Mucosa of rectum (tissue), 2 donors: ENCODE results near the gene WDR64.

Experiments
- H3K27ac ChIP-seq, 2 donors: one replicate each; pipeline ENCODE4 v1.7.0; 2013; ENCODE audit warnings: inconsistent platforms in 2 of 2, low read depth in 2 of 2, low read length in 2 of 2
- H3K27me3 ChIP-seq, 2 donors: one replicate each; pipeline ENCODE4 v1.7.0; 2013; ENCODE audit warnings: low read length in 2 of 2; ENCODE audit not compliant: control insufficient read depth in 2 of 2, insufficient read depth in 2 of 2
- H3K36me3 ChIP-seq, 2 donors: one replicate each; pipeline ENCODE4 v1.7.0; 2013; ENCODE audit warnings: low read length in 2 of 2; ENCODE audit not compliant: control insufficient read depth in 2 of 2, insufficient read depth in 2 of 2
- H3K4me1 ChIP-seq, 2 donors: one replicate each; pipeline ENCODE4 v1.7.0; 2013; ENCODE audit warnings: low read length in 2 of 2, mild to moderate bottlenecking in 1 of 2; ENCODE audit not compliant: control insufficient read depth in 2 of 2, insufficient read depth in 2 of 2
- H3K4me3 ChIP-seq, 2 donors: one replicate each; pipeline ENCODE4 v1.7.0; 2013; ENCODE audit warnings: low read length in 2 of 2
- H3K9ac ChIP-seq, 2 donors: one replicate each; pipeline ENCODE4 v1.7.0; 2013; ENCODE audit warnings: low read length in 2 of 2, low read depth in 1 of 2, mild to moderate bottlenecking in 1 of 2
- H3K9me3 ChIP-seq, 2 donors: one replicate each; pipeline ENCODE4 v1.7.0; 2013; ENCODE audit warnings: low read length in 2 of 2; ENCODE audit not compliant: control insufficient read depth in 2 of 2
- donor health status: healthy.
- donor health status: Normal muscosa, but diverticular disease.

WDR64 gene

GRCh38 chr1:241652012-241652411 lies at the start of gene WDR64:
TSS of gene WDR64 (plus strand) at chr1:241652281. CDS start at chr1:241652485, 204 bp downstream.
- Histone ChIP-seq H3K4me1 (no peaks in the 10 kb centered on the region), H3K9ac (no peak within 1 kb of the TSS), H3K27ac (no peak within 1 kb of the TSS)

GRCh38 chr1:241603731-241604245 lies 48.3 kb upstream of the WDR64 start:
- Histone ChIP-seq H3K4me1 (no peaks in the 10 kb centered on the region), H3K36me3 (peaks cover 0 to 7% of the 10 kb centered on the region in 2 donors), H3K27me3 (no peaks in the 10 kb centered on the region), H3K9me3 (no peaks in the 10 kb centered on the region), H3K9ac (no peak overlapping the region), H3K27ac (no peak overlapping the region), H3K4me3 (no peak overlapping the region)

More at GRCh38 chr1:241652012-241652411, at the start of gene WDR64:
- Histone ChIP-seq H3K4me3 (no peak within 1 kb of the TSS), H3K36me3 (no peaks in the 10 kb centered on the region), H3K9me3 (no peaks in the 10 kb centered on the region), H3K27me3 (no peaks in the 10 kb centered on the region)

GRCh38 chr1:241605146-241605805 lies 46.8 kb upstream of the WDR64 start:
- Histone ChIP-seq H3K4me3 (no peak overlapping the region), H3K27ac (no peak overlapping the region), H3K9me3 (no peaks in the 10 kb centered on the region), H3K27me3 (no peaks in the 10 kb centered on the region), H3K36me3 (peaks cover 0 to 7% of the 10 kb centered on the region in 2 donors), H3K9ac (no peak overlapping the region), H3K4me1 (peaks cover 0 to 2% of the 10 kb centered on the region in 2 donors)

- Histone ChIP-seq H3K36me3 (peaks cover 0 to 7% of the 10 kb centered on the region in 2 donors), H3K9ac (no peak overlapping the region), H3K27me3 (no peaks in the 10 kb centered on the region), H3K27ac (no peak overlapping the region), H3K4me1 (peaks cover 0 to 9% of the 10 kb centered on the region in 2 donors), H3K9me3 (no peaks in the 10 kb centered on the region), H3K4me3 (no peak overlapping the region)
Measured at GRCh38 chr1:241606544-241606943, 45.5 kb upstream of the WDR64 start.

GRCh38 chr1:241607497-241607896 lies 44.6 kb upstream of the WDR64 start:
- Histone ChIP-seq H3K4me1 (peaks cover 0 to 9% of the 10 kb centered on the region in 2 donors), H3K27ac (no peak overlapping the region), H3K36me3 (peaks cover 0 to 7% of the 10 kb centered on the region in 2 donors), H3K9me3 (no peaks in the 10 kb centered on the region), H3K4me3 (no peak overlapping the region), H3K27me3 (no peaks in the 10 kb centered on the region), H3K9ac (no peak overlapping the region)

- Histone ChIP-seq H3K36me3 (peaks cover 0 to 5% of the 10 kb centered on the region in 2 donors), H3K27ac (no peak overlapping the region), H3K9ac (no peak overlapping the region), H3K9me3 (no peaks in the 10 kb centered on the region), H3K4me1 (peaks cover 0 to 9% of the 10 kb centered on the region in 2 donors), H3K4me3 (no peak overlapping the region), H3K27me3 (no peaks in the 10 kb centered on the region)
Measured at GRCh38 chr1:241608379-241609033, 43.6 kb upstream of the WDR64 start.

- Histone ChIP-seq H3K36me3 (peaks cover 0 to 2% of the 10 kb centered on the region in 2 donors), H3K27ac (no peak overlapping the region), H3K9me3 (no peaks in the 10 kb centered on the region), H3K27me3 (no peaks in the 10 kb centered on the region), H3K9ac (no peak overlapping the region), H3K4me1 (peaks cover 3 to 14% of the 10 kb centered on the region in 2 donors), H3K4me3 (no peak overlapping the region)
Measured at GRCh38 chr1:241610056-241610815, 41.8 kb upstream of the WDR64 start.

GRCh38 chr1:241611063-241611462 lies 41.0 kb upstream of the WDR64 start:
- Histone ChIP-seq H3K9ac (no peak overlapping the region), H3K36me3 (no peaks in the 10 kb centered on the region), H3K4me3 (no peak overlapping the region), H3K27me3 (no peaks in the 10 kb centered on the region), H3K9me3 (no peaks in the 10 kb centered on the region), H3K27ac (no peak overlapping the region), H3K4me1 (peaks cover 8 to 21% of the 10 kb centered on the region in 2 donors)

GRCh38 chr1:241611736-241612135 lies 40.3 kb upstream of the WDR64 start:
- peaks cover 8 to 22% of the 10 kb centered on the region in 2 donors for H3K4me1 ChIP-seq
- H3K27me3 ChIP-seq = no peaks in the 10 kb centered on the region
- H3K27ac ChIP-seq = no peak overlapping the region
- no peak overlapping the region for H3K4me3 ChIP-seq
- no peaks in the 10 kb centered on the region for H3K9me3 ChIP-seq
- H3K36me3 ChIP-seq = no peaks in the 10 kb centered on the region
- H3K9ac ChIP-seq = no peak overlapping the region
